Measurements from ENCODE around the gene WWOX.

- TF ChIP-seq EZH2 (IDR thresholded peaks at IDR 0.05; ENCODE audit: borderline replicate concordance, insufficient read depth, low read depth, low read length, poor library complexity, severe bottlenecking) (no peak), CTCF (IDR thresholded peaks at IDR 0.05) (no peak)
Measured at GRCh38 chr16:78285437-78285922, 186.0 kb downstream of the WWOX start.
